ENCODE data around the gene DISC1. TPM values are rescaled to one million over a fixed set of nuclear protein-coding genes. Genes with fewer than 3 reads are reported as not detected.

DISC1 gene
- total RNA-seq, 4 donors from 2014 or later, result 9.6 to 27.9 (median 13.0) TPM

DNA sequence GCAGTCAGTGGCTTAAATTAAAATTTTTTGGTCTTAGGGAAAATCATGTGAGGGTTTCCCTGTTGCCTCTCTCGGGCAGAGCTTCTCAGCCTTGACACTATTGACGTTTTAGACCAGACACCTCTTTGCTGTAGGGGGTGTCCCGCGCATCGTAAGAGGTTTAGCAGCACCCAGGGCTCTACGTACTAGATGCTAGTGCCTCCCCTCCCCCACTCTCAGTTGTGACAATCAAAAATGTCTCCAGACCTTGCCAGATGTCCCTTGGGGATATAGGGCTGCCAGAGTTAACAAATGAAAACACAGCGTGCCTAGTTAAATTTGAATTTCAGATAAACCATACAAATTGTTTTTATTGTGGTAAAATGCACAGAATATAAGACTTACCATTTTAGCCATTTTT is 293.3 kb downstream of the DISC1 start:
- ATAC-seq (ENCODE audit: low FRiP score) (no peak), DNase-seq (ENCODE audit: low spot score) (no peak)
- TF ChIP-seq, protein P1, sequence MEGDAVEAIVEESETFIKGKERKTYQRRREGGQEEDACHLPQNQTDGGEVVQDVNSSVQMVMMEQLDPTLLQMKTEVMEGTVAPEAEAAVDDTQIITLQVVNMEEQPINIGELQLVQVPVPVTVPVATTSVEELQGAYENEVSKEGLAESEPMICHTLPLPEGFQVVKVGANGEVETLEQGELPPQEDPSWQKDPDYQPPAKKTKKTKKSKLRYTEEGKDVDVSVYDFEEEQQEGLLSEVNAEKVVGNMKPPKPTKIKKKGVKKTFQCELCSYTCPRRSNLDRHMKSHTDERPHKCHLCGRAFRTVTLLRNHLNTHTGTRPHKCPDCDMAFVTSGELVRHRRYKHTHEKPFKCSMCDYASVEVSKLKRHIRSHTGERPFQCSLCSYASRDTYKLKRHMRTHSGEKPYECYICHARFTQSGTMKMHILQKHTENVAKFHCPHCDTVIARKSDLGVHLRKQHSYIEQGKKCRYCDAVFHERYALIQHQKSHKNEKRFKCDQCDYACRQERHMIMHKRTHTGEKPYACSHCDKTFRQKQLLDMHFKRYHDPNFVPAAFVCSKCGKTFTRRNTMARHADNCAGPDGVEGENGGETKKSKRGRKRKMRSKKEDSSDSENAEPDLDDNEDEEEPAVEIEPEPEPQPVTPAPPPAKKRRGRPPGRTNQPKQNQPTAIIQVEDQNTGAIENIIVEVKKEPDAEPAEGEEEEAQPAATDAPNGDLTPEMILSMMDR (IDR thresholded peaks at IDR 0.05), result no peak

DNA sequence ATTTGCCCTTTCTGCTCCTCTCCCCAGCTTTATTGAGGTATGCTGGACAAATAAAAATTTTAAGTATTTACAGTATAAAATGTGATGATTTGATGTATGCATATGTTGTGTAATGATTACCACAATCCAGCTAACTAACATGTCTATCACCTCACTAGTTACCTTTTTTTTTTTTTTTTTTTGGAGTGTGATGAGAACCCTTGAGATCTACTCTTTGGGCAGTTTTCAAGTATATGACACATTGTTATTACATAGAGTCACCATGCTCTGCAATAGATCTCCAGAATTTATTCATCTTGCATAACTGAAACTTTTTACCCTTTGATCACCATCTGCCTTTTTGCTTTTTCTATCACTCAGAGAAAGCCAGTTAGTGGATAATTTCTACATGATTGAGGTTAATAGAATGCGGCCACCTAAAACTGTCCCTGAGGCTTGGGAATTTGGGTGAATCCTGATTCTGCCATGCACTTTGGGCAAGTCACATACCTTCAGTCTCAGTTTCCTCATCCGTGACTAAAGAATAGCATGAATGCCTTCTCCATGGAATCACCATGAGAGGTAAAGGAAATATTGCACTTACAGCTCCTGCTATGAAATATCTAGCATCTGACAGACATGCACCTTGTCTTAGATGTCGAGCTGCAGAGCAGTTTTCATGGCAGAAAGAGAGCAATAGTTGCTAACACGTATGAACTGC is 295.2 kb downstream of the DISC1 start:
- ATAC-seq (ENCODE audit: low FRiP score) (no peak), DNase-seq (ENCODE audit: low spot score) (no peak)
- TF ChIP-seq, protein P1 (IDR thresholded peaks at IDR 0.05), result no peak

DNA sequence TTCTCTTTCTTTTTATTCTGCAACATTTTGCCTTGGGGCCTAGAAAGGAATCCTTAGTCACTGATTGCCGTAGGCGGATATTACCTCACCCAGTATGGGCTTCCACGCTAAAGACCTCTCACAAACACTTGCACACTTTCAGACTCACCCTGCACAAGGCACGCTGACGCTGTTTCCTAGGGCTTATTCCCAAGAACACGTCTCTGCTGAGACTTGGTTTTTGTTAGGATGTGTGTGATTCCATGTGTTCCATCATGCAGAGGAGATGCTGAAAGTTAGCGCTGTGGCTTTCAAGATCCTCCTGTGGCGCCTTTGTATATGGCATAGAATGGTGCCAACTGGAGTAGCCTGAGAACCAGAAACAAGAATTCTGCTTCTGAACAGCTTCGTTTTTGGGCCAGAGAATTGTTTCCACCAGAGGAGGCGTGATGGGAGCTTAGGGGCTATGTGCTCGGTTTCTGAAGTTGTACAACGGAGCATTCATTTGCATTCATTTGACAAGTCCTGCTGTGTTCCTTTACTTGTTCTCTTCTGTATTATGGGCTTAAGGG is 297.0 kb downstream of the DISC1 start:
- DNase-seq (ENCODE audit: low spot score) (no peak), ATAC-seq (ENCODE audit: low FRiP score) (no peak)
- TF ChIP-seq, protein P1 (IDR thresholded peaks at IDR 0.05), result no peak

DNA sequence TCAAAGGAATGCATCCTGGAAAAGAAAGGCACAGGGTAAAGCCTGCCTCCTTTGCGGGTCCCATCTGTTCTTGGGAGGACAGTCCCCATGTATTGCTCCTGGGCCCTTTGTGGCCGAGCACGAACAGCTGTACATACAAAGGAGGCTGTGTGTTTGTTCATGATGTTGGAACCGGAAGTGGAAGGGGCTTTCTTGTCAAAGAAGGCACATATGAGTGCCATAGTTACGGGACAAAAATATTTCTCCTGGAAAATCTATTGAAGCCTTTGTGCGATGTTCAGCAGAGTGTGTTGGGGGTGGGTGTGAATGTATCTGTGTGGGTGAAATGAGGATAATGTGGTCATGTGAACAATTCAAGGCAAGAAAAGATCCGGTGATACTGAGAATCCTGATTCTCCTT is 297.6 kb downstream of the DISC1 start:
- ATAC-seq (ENCODE audit: low FRiP score) (no peak), DNase-seq (ENCODE audit: low spot score) (no peak)
- TF ChIP-seq, protein P1 (IDR thresholded peaks at IDR 0.05), result no peak

DNA sequence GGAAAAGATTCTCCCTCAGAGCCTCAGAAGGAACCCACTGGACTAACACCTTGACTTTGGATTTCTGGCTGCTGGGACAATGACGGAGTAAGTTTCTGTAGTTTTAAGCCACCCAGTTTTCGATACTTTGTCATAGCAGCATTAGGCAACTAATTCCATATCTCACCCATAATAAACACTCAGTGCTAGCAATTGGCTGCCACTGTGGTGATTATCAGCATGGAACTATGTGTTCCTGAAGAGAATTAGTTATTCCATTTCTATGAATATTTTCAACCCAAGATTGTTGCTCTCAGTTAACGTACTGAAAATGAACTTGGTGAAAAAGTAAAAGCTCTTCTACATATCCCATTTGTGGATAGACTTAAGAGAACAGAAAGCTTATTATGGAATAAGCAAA is 299.3 kb downstream of the DISC1 start:
- ATAC-seq (ENCODE audit: low FRiP score) (no peak), DNase-seq (ENCODE audit: low spot score) (no peak)
- TF ChIP-seq, protein P1 (IDR thresholded peaks at IDR 0.05), result no peak

DNA sequence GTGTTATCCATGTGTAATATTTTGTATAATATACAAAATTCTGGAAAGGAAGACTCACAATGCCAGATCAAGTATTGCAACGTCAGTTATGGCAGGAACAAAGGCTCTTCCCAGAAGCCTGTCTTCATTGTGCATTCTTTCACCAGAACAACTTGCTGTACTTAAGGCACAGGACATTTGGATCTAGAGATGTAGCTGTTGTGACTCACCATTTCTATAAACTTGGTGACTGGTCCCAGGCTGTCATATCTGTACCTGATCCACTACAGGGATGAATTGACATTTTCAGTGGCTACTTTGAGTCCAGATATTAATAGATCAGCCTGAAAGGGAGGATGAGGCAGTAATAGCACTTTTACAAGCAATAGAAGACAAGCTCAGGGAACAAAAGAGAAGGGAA is 299.8 kb downstream of the DISC1 start:
- DNase-seq (ENCODE audit: low spot score), result no peak
- TF ChIP-seq, protein P1 (IDR thresholded peaks at IDR 0.05), result no peak
- no peak for ATAC-seq (ENCODE audit: low FRiP score)

DNA sequence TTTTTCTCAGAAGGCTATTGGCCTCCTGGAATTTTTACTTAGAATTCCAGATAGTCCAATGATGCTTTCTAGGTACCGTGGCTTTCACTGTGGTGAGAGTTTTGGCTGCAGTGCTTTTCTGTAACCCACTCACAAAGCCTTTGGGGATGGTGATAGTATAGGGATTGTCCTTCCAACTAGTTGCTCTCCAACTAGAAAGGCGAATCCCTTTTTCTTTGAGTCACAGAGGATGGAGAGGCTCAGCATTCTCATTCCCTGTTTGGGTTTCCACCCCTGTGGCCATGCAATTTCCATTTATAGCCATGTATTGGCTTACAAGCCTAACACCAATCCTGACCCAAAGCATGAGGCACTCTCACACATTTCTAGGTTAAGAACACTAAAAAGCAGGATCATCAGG is 300.3 kb downstream of the DISC1 start:
- ATAC-seq (ENCODE audit: low FRiP score) (no peak), DNase-seq (ENCODE audit: low spot score) (no peak)
- TF ChIP-seq, protein P1 (IDR thresholded peaks at IDR 0.05), result no peak

Data from omental fat pad (tissue), 4 donors.